ENCODE measurements around the gene TCIRG1.
"Not testable (repeated sequence)": the region's sequence is repeated elsewhere in the genome, so short reads cannot be mapped to it uniquely, and the experiment has no call there.

TCIRG1 gene

GRCh38 chr11:68090287-68090686, 51.5 kb downstream of the TCIRG1 start:
- no peak for DNase-seq (ENCODE audit: low spot score)

GRCh38 chr11:68090706-68091105, 51.9 kb downstream of the TCIRG1 start:
- peak; percentile 87 for DNase-seq (ENCODE audit: low spot score)

GRCh38 chr11:68092411-68092810, 53.6 kb downstream of the TCIRG1 start:
- no peak for DNase-seq (ENCODE audit: low spot score)

- not testable (repeated sequence) for DNase-seq (ENCODE audit: low spot score)
Measured at GRCh38 chr11:68092946-68093345, 54.1 kb downstream of the TCIRG1 start.

GRCh38 chr11:68093565-68093964, 54.7 kb downstream of the TCIRG1 start:
- no peak for DNase-seq (ENCODE audit: low spot score)

- DNase-seq (ENCODE audit: low spot score) = no peak
Measured at GRCh38 chr11:68096962-68097361, 58.1 kb downstream of the TCIRG1 start.

- no peak for DNase-seq (ENCODE audit: low spot score)
Measured at GRCh38 chr11:68099057-68099456, 60.2 kb downstream of the TCIRG1 start.

- DNase-seq (ENCODE audit: low spot score) = no peak
Measured at GRCh38 chr11:68099474-68100405, 60.9 kb downstream of the TCIRG1 start.

Measured in kidney capillary endothelial cell (primary cell).